Measurements from ENCODE around the gene NEDD4L.
"Not testable (repeated sequence)": the region's sequence is repeated elsewhere in the genome, so short reads cannot be mapped to it uniquely, and the experiment has no call there.

NEDD4L gene

GRCh38 chr18:58161659-58162058 is 117.6 kb downstream of the NEDD4L start:
- no peak for DNase-seq

GRCh38 chr18:58162127-58162526 is 118.1 kb downstream of the NEDD4L start:
- no peak for DNase-seq

- no peak for DNase-seq
These were observed 119.1 kb downstream of the NEDD4L start for GRCh38 chr18:58163004-58163590.

DNA sequence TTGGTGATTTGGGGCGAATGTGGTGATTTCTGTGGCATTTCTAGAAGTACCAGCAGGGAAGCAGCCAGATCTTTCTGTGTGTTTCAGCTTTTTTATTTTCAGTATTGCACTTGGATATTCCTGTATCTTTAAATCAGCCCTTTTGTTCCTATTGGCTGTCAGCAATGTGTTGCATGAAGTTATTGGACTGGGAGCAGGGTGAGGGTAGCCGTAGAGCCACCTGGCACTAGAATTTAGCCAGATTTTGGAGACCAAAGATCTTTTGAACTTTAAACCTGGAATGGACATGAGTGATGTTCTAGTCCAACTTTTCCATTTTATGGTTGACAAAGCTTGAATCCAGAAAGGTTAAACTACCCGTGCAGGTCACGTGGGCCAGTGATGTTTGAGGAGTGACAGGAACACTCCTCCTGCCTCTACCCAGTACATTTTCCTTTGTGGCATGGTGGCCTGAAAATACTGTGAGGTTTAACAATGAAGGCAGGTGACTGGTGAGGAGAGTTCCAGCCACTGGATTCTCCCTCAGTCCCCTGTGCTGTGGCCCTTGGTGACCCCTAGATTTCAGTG is 122.3 kb downstream of the NEDD4L start:
- no peak for DNase-seq

DNA sequence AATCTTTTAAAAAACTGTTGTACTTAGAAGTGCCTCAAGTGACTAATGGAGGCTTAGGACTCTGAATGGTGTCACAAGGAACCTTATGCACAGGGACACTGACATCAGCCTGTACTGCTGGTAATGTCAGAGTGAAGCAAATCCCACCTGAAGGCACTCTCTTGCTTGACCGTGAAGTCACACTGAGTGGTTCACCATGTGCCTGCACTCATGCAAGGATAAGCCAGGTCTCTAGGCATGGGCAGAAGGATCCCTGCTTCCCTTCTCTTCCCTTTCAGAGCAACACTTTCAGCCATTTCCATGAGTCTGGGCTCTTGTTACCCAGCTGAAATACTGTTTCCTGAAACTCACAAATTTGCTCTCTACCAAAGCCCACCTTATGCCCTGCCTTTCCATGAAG is 123.0 kb downstream of the NEDD4L start:
- DNase-seq = no peak

DNA sequence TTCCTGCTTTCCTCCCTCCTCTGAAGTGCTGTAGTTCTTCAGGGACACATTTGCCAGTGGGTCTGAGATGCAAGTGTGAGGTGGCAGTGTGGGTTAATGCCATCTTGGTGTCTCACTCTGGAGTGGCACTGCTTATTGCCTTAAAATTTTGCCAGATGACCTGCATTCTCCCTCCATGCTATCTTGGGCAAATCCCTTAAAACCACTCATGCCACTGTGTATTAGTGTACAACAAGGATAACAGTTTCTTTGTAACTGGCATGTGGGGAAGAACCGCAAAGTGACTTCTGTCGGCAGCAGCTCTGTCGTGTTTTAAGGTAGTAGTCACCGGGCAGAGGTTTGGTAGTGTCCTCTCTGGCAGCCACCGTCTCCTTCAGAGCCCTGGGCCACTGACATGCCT is 124.2 kb downstream of the NEDD4L start:
- DNase-seq = no peak

GRCh38 chr18:58168993-58169392 is 125.0 kb downstream of the NEDD4L start:
- no peak for DNase-seq

DNA sequence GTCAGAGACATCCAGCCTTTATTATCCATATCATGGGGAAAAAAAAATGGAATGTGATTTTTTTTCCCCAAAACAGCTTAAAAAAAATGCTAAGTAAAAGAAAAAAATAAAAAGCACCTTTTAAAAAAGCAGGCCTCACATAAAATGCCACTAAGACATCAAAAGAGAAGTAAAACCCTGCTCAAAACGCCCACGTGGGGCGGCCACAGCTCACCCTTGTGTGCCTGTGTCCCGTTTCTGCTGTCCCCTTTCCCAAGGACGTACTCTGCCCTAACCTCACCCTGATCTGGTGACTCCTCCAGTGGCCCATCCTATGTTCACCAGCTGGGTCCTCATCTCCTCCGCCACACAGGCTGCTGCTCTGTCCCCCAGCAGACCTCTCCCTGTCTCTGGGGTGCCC is 125.4 kb downstream of the NEDD4L start:
- DNase-seq = no peak

- not testable (repeated sequence) for DNase-seq
These were observed 126.0 kb downstream of the NEDD4L start for GRCh38 chr18:58170036-58170435.

- no peak for DNase-seq
These were observed 128.0 kb downstream of the NEDD4L start for GRCh38 chr18:58172031-58172430.

GRCh38 chr18:58174285-58174684 is 130.3 kb downstream of the NEDD4L start:
- DNase-seq = no peak

- no peak for DNase-seq
These were observed 131.2 kb downstream of the NEDD4L start for GRCh38 chr18:58175122-58175785.

- no peak for DNase-seq
These were observed 131.8 kb downstream of the NEDD4L start for GRCh38 chr18:58175786-58176176.

- no peak for DNase-seq
These were observed 133.1 kb downstream of the NEDD4L start for GRCh38 chr18:58177004-58177717.

DNA sequence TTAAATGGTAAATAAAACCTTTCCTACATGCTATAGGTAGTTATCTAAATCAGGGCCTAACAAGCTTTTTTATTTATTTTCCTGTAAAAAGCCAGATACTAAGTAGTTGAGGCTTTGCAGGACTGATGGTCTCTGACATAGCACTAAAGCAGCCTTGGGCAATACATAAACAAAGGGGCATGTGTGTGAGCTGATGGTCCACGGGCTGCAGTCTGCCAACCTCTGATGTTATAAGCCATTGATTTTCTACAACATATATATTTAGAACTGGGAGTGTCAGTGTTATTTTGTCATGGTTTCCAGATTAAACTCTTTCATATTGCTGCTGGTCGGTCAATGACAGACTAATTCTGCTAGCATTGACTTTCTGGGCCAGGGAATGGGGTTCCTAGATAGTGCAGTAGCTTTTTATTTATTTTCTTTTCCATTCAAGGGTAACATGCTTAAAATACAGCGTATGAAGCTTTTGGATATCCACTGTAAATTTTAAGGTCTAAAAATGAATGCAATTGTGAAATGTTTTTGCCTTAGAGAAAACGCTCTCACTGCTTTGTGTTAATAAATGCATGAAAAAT is 134.0 kb downstream of the NEDD4L start:
- DNase-seq = no peak

DNA sequence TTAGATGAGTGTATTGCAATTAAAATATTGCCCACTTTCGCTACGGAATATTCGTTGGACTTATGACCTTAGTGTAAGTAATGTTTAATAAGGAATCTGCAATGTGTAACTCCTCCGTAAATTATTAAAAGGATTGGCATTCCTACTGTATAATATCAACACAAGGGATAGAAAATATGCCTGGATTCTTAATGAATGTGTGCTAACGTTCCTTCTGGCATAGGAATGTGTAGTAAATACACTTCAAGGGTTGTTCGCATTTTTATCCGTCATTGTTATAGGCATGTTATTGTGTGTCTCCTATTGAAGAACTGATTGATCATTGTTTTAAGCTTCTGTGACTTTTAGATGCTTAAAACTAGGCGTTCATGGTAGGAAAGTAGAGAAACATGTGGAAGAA is 134.5 kb downstream of the NEDD4L start:
- no peak for DNase-seq

GRCh38 chr18:58180172-58180571 is 136.1 kb downstream of the NEDD4L start:
- no peak for DNase-seq

- DNase-seq = no peak
These were observed 136.8 kb downstream of the NEDD4L start for GRCh38 chr18:58180738-58181353.

DNA sequence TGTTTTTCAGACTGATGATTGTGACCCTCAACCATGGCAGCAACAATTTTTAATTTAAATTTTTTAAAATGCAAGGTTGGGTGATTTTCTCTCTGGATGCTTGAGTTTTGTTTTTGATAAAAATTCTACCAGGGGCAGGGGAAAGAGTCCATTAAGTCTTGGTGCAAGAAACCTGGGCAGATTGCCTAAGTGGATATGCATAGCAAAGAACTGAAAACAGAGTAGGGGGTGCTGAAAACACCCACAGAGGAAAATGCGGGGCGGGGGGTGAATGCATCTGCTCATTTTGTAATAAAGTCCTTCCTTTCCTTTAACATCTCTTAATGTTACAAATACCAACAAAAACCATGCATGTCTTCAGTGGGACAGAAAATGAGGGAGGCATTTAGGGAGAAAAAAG is 138.0 kb downstream of the NEDD4L start:
- no peak for DNase-seq

DNA sequence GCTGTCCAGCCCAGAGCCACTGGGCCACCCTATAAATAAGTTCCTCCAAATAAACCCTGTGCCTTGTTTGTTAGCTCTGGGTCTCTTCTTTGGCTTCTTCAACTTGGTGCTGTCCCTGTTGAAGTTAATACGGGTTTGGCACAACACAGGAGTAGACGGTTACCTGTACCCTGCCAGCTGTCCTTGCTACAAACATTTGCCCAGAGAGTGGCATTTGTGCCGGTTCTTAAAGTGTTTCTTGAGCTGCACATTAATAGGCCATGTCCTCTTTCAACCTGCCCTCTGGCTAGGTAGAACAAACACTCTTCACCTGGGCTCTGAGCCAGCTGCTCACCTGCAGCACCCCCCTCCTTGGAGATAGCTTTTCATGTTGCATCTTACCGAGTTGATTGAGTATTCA is 139.2 kb downstream of the NEDD4L start:
- DNase-seq = no peak

- DNase-seq = no peak
These were observed 142.4 kb downstream of the NEDD4L start for GRCh38 chr18:58186258-58186948.

GRCh38 chr18:58187674-58188073 is 143.6 kb downstream of the NEDD4L start:
- no peak for DNase-seq

DNA sequence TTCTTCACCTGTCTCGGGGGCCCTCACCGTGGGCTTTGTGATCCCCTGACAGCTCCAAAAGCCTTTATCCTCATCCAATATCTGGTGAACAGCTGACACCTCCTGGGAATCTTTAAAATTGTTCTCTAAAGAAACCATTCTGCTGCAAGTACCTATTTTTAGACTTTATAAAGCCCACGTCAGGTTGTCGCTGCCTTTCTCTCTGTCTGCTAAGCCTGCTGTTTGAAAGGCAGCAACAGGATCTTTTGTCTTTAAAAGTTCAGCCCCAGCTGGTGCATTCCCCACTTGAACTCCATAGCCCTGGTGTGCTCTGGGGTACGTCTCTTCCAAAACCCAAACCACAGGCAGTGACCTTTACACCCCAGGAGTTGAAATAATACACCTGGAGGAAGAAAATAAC is 145.0 kb downstream of the NEDD4L start:
- no peak for DNase-seq
